Measurements from ENCODE around the gene WNT8B.

- no peak for TF ChIP-seq POLR2AphosphoS5 (IDR thresholded peaks at IDR 0.05; ENCODE audit: low read depth)
- TF ChIP-seq, protein P1, sequence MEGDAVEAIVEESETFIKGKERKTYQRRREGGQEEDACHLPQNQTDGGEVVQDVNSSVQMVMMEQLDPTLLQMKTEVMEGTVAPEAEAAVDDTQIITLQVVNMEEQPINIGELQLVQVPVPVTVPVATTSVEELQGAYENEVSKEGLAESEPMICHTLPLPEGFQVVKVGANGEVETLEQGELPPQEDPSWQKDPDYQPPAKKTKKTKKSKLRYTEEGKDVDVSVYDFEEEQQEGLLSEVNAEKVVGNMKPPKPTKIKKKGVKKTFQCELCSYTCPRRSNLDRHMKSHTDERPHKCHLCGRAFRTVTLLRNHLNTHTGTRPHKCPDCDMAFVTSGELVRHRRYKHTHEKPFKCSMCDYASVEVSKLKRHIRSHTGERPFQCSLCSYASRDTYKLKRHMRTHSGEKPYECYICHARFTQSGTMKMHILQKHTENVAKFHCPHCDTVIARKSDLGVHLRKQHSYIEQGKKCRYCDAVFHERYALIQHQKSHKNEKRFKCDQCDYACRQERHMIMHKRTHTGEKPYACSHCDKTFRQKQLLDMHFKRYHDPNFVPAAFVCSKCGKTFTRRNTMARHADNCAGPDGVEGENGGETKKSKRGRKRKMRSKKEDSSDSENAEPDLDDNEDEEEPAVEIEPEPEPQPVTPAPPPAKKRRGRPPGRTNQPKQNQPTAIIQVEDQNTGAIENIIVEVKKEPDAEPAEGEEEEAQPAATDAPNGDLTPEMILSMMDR (IDR thresholded peaks at IDR 0.05; ENCODE audit: insufficient read depth, low read length) = no peak
These were observed 44.0 kb downstream of the WNT8B start for GRCh38 chr10:100506596-100507356.

Data from HL-60 (cell line).